Lower leg skin (tissue), 3 donors: ENCODE results near the gene MR1.

Experiments
- POLR2A ChIP-seq, 2 donors: fragments of 450-650 bp; IDR thresholded peaks; one replicate each; pipeline ENCODE4 v1.6.1; 2016 to 2017; ENCODE audit warnings: antibody characterized with exemption in 2 of 2, mild to moderate bottlenecking in 1 of 2, moderate library complexity in 1 of 2
- TF ChIP-seq, protein P1 (sequence below), 3 donors: fragments of 450-650 bp; IDR thresholded peaks; one replicate each; pipeline ENCODE4 v1.5.1; 2016; ENCODE audit warnings: antibody characterized with exemption in 3 of 3, mild to moderate bottlenecking in 3 of 3, moderate library complexity in 2 of 3

DNA sequence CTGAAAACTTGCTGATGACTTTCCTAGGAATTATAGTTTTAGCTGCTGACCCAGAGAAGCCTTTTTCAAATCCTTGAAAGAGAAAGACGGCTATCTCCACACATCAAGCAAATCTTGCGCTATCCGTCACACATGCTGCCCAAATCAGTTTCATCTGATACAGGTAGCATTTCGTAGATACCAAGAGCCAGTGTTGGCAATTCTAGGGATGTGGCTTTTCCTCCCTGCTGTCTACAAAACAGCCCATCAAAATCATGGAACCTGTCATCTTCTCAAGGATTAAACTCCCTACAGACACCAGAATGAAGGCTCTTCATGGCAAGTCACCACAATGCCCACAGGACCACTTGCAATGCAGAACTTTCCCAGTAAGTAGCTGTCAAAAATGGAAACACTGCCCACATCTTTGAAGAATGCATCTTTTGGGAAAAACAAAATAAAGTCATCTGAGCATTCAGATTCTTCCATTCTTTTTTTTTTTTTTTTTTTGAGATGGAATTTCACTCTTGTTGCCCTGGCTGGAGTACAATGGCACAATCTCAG, 21.5 kb upstream of the MR1 start:
- TF ChIP-seq, protein P1, sequence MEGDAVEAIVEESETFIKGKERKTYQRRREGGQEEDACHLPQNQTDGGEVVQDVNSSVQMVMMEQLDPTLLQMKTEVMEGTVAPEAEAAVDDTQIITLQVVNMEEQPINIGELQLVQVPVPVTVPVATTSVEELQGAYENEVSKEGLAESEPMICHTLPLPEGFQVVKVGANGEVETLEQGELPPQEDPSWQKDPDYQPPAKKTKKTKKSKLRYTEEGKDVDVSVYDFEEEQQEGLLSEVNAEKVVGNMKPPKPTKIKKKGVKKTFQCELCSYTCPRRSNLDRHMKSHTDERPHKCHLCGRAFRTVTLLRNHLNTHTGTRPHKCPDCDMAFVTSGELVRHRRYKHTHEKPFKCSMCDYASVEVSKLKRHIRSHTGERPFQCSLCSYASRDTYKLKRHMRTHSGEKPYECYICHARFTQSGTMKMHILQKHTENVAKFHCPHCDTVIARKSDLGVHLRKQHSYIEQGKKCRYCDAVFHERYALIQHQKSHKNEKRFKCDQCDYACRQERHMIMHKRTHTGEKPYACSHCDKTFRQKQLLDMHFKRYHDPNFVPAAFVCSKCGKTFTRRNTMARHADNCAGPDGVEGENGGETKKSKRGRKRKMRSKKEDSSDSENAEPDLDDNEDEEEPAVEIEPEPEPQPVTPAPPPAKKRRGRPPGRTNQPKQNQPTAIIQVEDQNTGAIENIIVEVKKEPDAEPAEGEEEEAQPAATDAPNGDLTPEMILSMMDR (IDR thresholded peaks at IDR 0.05): no peak
- TF ChIP-seq POLR2A (IDR thresholded peaks at IDR 0.05): no peak
